ENCODE measurements around the gene PTGS1. TPM values are rescaled to one million over a fixed set of nuclear protein-coding genes. Genes with fewer than 3 reads are reported as not detected.
A peak's percentile ranks its signal among the peaks of the same experiment; 100 is the strongest.

The PTGS1 gene
- total RNA-seq, 6 donors from 2014 or later = 5.0 to 21.4 (median 8.5) TPM

- Histone ChIP-seq H3K36me3 (no peaks in the 10 kb centered on the region), H3K4me3 (no peak overlapping the region), H3K9me3 (no peaks in the 10 kb centered on the region), H3K4me1 (peaks cover 13 to 27% (median 19%) of the 10 kb centered on the region in 4 donors), H3K27me3 (no peaks in the 10 kb centered on the region), H3K27ac (no peak overlapping the region)
- peak; percentile 85 to 90 for ATAC-seq (ENCODE audit: low FRiP score in 2 of 2)
- TF ChIP-seq CTCF (IDR thresholded peaks at IDR 0.05) (peak; percentile 91 to 97 (median 96)), POLR2A (IDR thresholded peaks at IDR 0.05) (no peak)
- 49 to 51% methylated on average over 9 of the region's 11 CpGs for WGBS, 2 donors
- peak; percentile 79 to 87 for DNase-seq
Observed at GRCh38 chr9:122350577-122351355, 20.1 kb upstream of the PTGS1 start.

GRCh38 chr9:122354536-122355199 is 16.2 kb upstream of the PTGS1 start:
- H3K36me3 ChIP-seq = no peaks in the 10 kb centered on the region
- H3K27ac ChIP-seq = no peak overlapping the region
- H3K4me1 ChIP-seq = no peaks in the 10 kb centered on the region
- no peak for DNase-seq
- 73 to 75% methylated on average over 7 to 8 of the region's 8 CpGs for WGBS, 2 donors
- H3K4me3 ChIP-seq = no peak overlapping the region
- no peaks in the 10 kb centered on the region for H3K27me3 ChIP-seq
- no peaks in the 10 kb centered on the region for H3K9me3 ChIP-seq
- peak in 1 of 2 donors; percentile 53 for ATAC-seq (ENCODE audit: low FRiP score in 2 of 2)
- no peak for TF ChIP-seq POLR2A (IDR thresholded peaks at IDR 0.05)
- no peak for TF ChIP-seq EP300 (IDR thresholded peaks at IDR 0.05)
- TF ChIP-seq POLR2AphosphoS5 (IDR thresholded peaks at IDR 0.05) = no peak
- no peak for TF ChIP-seq CTCF (IDR thresholded peaks at IDR 0.05)

GRCh38 chr9:122355336-122355875 is 15.4 kb upstream of the PTGS1 start:
- Histone ChIP-seq H3K9me3 (no peaks in the 10 kb centered on the region), H3K27ac (no peak overlapping the region), H3K27me3 (no peaks in the 10 kb centered on the region), H3K36me3 (no peaks in the 10 kb centered on the region), H3K4me3 (no peak overlapping the region), H3K4me1 (no peaks in the 10 kb centered on the region)
- no peak for TF ChIP-seq POLR2A (IDR thresholded peaks at IDR 0.05)
- no peak for TF ChIP-seq EP300 (IDR thresholded peaks at IDR 0.05)
- no peak for TF ChIP-seq POLR2AphosphoS5 (IDR thresholded peaks at IDR 0.05)
- no peak for TF ChIP-seq CTCF (IDR thresholded peaks at IDR 0.05)
- DNase-seq (no peak), ATAC-seq (ENCODE audit: low FRiP score in 2 of 2) (peak in 1 of 2 donors; percentile 47)
- WGBS, 2 donors = 84 to 88% methylated on average over 4 of the region's 4 CpGs

- no peaks in the 10 kb centered on the region for H3K4me1 ChIP-seq
- H3K27ac ChIP-seq = no peak overlapping the region
- no peaks in the 10 kb centered on the region for H3K9me3 ChIP-seq
- ATAC-seq (ENCODE audit: low FRiP score in 2 of 2) (no peak), DNase-seq (no peak)
- no peak for TF ChIP-seq POLR2A (IDR thresholded peaks at IDR 0.05)
- no peak for TF ChIP-seq CTCF (IDR thresholded peaks at IDR 0.05)
- no peak for TF ChIP-seq POLR2AphosphoS5 (IDR thresholded peaks at IDR 0.05)
- TF ChIP-seq EP300 (IDR thresholded peaks at IDR 0.05) = no peak
- H3K27me3 ChIP-seq = no peaks in the 10 kb centered on the region
- no peak overlapping the region for H3K4me3 ChIP-seq
- WGBS, 2 donors = 38 to 56% methylated on average over 2 of the region's 2 CpGs
- H3K36me3 ChIP-seq = no peaks in the 10 kb centered on the region
Observed at GRCh38 chr9:122356627-122357026, 14.2 kb upstream of the PTGS1 start.

Data from upper lobe of left lung (tissue), 6 donors.